Kidney tubule cell (primary cell): ENCODE data around the gene TRIB2.

ENCODE experiments used
- DNase-seq: peaks from one replicate; pipeline ENCODE4 v3.0.0-alpha.2; 2018; ENCODE audit warnings: low spot score

The TRIB2 gene

GRCh38 chr2:12720754-12721378, 4.1 kb downstream of the TRIB2 start:
- no peak for DNase-seq

GRCh38 chr2:12721566-12722446, 5.1 kb downstream of the TRIB2 start:
- DNase-seq = no peak

GRCh38 chr2:12722447-12723316, 5.9 kb downstream of the TRIB2 start:
- no peak for DNase-seq

GRCh38 chr2:12723736-12724463, 7.2 kb downstream of the TRIB2 start:
- DNase-seq = peak; percentile 73

- DNase-seq = peak; percentile 70
These were observed 8.8 kb downstream of the TRIB2 start for GRCh38 chr2:12725233-12726187.

- no peak for DNase-seq
These were observed 9.5 kb downstream of the TRIB2 start for GRCh38 chr2:12726271-12726670.

GRCh38 chr2:12727065-12727464, 10.3 kb downstream of the TRIB2 start:
- DNase-seq = peak; percentile 76

GRCh38 chr2:12727641-12728040, 10.9 kb downstream of the TRIB2 start:
- no peak for DNase-seq

- DNase-seq = no peak
These were observed 11.6 kb downstream of the TRIB2 start for GRCh38 chr2:12728221-12728777.

GRCh38 chr2:12730265-12730664, 13.5 kb downstream of the TRIB2 start:
- no peak for DNase-seq

GRCh38 chr2:12731701-12732280, 15.1 kb downstream of the TRIB2 start:
- DNase-seq = no peak

- DNase-seq = no peak
These were observed 15.9 kb downstream of the TRIB2 start for GRCh38 chr2:12732651-12733050.

- no peak for DNase-seq
These were observed 17.1 kb downstream of the TRIB2 start for GRCh38 chr2:12733846-12734245.

- no peak for DNase-seq
These were observed 18.3 kb downstream of the TRIB2 start for GRCh38 chr2:12734914-12735654.

GRCh38 chr2:12737297-12737696, 20.6 kb downstream of the TRIB2 start:
- no peak for DNase-seq

GRCh38 chr2:12737738-12738485, 21.2 kb downstream of the TRIB2 start:
- DNase-seq = no peak

- no peak for DNase-seq
These were observed 23.1 kb downstream of the TRIB2 start for GRCh38 chr2:12739721-12740254.

GRCh38 chr2:12741380-12741779, 24.6 kb downstream of the TRIB2 start:
- no peak for DNase-seq
